Measurements from ENCODE around the gene ACAD8.
"Not testable (repeated sequence)": the region's sequence is repeated elsewhere in the genome, so short reads cannot be mapped to it uniquely, and the experiment has no call there.

ACAD8 gene

GRCh38 chr11:134240592-134240991, 12.8 kb upstream of the ACAD8 start:
- DNase-seq (ENCODE audit: low read depth): no peak

GRCh38 chr11:134242376-134242775, 11.0 kb upstream of the ACAD8 start:
- DNase-seq (ENCODE audit: low read depth): no peak

GRCh38 chr11:134243913-134244312, 9.5 kb upstream of the ACAD8 start:
- no peak for DNase-seq (ENCODE audit: low read depth)

GRCh38 chr11:134244593-134244992, 8.8 kb upstream of the ACAD8 start:
- no peak for DNase-seq (ENCODE audit: low read depth)

- DNase-seq (ENCODE audit: low read depth): no peak
Observed at GRCh38 chr11:134245434-134245833, 7.9 kb upstream of the ACAD8 start.

- no peak for DNase-seq (ENCODE audit: low read depth)
Observed at GRCh38 chr11:134246100-134246499, 7.3 kb upstream of the ACAD8 start.

- DNase-seq (ENCODE audit: low read depth): no peak
Observed at GRCh38 chr11:134246678-134247077, 6.7 kb upstream of the ACAD8 start.

GRCh38 chr11:134248910-134249480, 4.4 kb upstream of the ACAD8 start:
- no peak for DNase-seq (ENCODE audit: low read depth)

GRCh38 chr11:134250246-134250645, 3.1 kb upstream of the ACAD8 start:
- DNase-seq (ENCODE audit: low read depth): no peak

GRCh38 chr11:134250675-134251074, 2.7 kb upstream of the ACAD8 start:
- no peak for DNase-seq (ENCODE audit: low read depth)

GRCh38 chr11:134252346-134253187, 801 bp upstream of the ACAD8 start:
- no peak for DNase-seq (ENCODE audit: low read depth)

GRCh38 chr11:134254433-134255183, 1.2 kb downstream of the ACAD8 start:
- DNase-seq (ENCODE audit: low read depth): no peak

GRCh38 chr11:134255184-134255561, 1.8 kb downstream of the ACAD8 start:
- DNase-seq (ENCODE audit: low read depth): not testable (repeated sequence)

- DNase-seq (ENCODE audit: low read depth): no peak
Observed at GRCh38 chr11:134257101-134257500, 3.7 kb downstream of the ACAD8 start.

- no peak for DNase-seq (ENCODE audit: low read depth)
Observed at GRCh38 chr11:134258577-134258976, 5.2 kb downstream of the ACAD8 start.

- no peak for DNase-seq (ENCODE audit: low read depth)
Observed at GRCh38 chr11:134260503-134260902, 7.1 kb downstream of the ACAD8 start.

GRCh38 chr11:134260983-134261382, 7.6 kb downstream of the ACAD8 start:
- DNase-seq (ENCODE audit: low read depth): no peak

GRCh38 chr11:134261626-134262488, 8.5 kb downstream of the ACAD8 start:
- no peak for DNase-seq (ENCODE audit: low read depth)

GRCh38 chr11:134264966-134265764, 11.8 kb downstream of the ACAD8 start:
- no peak for DNase-seq (ENCODE audit: low read depth)

GRCh38 chr11:134266440-134266839, 13.1 kb downstream of the ACAD8 start:
- DNase-seq (ENCODE audit: low read depth): no peak

- no peak for DNase-seq (ENCODE audit: low read depth)
Observed at GRCh38 chr11:134266841-134267251, 13.5 kb downstream of the ACAD8 start.
